K562 treated with DMSO at 1 percent for 12 hours (cell line): Measurements from ENCODE around the gene ARFIP2. TPM values are rescaled to one million over a fixed set of nuclear protein-coding genes. Genes with fewer than 3 reads are reported as not detected.

Experiments used
- total RNA-seq: library from RNA; unstranded; fragments of 300-600 nt; gene quantifications from 2 replicates; pipeline ENCODE4 v1.2.3, GENCODE V29; 2022; ENCODE audit not compliant: insufficient read depth

Gene ARFIP2
- total RNA-seq, result 32.1 and 37.6 TPM in 2 replicates

DNA sequence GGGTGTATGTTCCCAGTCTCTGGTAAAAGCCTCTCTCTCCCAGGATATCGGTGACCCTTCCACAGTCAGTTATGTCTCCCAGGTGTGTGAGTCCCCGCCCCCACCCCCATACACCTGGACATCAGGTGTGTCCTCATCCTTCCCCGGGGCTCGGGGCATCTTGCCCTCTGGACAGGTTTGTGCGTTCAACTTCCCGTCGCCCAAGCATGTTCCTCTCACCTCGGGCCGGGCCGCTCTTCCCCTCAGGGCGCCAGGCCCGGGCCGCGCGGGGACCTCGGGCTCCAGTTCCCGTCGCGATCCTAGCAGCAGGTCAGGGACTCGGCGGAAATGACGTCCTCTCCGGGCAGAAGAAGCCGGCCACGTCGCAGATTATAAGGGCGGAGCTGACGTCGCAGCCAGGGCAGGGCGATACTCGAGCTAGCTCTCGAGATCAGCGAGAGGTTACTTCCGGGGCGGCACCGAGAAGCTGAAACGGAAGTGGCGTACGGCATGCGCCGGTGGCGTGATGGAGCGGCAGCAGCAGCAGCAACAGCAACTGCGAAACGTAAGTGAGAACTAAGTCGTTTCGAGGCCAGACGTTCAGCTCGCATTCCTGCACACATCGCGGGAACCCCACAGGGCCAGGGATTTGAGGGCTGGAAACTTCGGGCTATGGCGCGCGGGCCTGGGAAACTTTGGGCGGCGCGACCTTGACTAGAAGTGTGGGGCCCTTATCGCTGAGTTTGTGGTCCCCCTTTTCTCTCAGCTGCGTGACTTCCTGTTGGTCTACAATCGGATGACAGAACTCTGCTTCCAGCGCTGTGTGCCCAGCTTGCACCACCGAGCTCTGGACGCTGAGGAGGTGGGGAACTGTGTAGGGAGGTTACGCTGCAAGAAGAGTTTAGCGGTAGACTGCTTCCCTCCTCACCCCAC lies at the start of gene ARFIP2, which contains the start of gene TIMM10B:
Gene ARFIP2 (minus strand): TSS at position 320 of the 912 bp plus-strand sequence. CDS start 910 bp downstream, outside the sequence.
Gene TIMM10B (plus strand): TSS at position 490 of the 912 bp plus-strand sequence. CDS start 16 bp downstream, at position 506.

GRCh38 chr11:6497069-6497839 lies 16.1 kb upstream of the ARFIP2 start, which contains the start of gene DNHD1:
TSS of gene DNHD1 (plus strand) at chr11:6497280. CDS start at chr11:6498216, 936 bp downstream.

DNA sequence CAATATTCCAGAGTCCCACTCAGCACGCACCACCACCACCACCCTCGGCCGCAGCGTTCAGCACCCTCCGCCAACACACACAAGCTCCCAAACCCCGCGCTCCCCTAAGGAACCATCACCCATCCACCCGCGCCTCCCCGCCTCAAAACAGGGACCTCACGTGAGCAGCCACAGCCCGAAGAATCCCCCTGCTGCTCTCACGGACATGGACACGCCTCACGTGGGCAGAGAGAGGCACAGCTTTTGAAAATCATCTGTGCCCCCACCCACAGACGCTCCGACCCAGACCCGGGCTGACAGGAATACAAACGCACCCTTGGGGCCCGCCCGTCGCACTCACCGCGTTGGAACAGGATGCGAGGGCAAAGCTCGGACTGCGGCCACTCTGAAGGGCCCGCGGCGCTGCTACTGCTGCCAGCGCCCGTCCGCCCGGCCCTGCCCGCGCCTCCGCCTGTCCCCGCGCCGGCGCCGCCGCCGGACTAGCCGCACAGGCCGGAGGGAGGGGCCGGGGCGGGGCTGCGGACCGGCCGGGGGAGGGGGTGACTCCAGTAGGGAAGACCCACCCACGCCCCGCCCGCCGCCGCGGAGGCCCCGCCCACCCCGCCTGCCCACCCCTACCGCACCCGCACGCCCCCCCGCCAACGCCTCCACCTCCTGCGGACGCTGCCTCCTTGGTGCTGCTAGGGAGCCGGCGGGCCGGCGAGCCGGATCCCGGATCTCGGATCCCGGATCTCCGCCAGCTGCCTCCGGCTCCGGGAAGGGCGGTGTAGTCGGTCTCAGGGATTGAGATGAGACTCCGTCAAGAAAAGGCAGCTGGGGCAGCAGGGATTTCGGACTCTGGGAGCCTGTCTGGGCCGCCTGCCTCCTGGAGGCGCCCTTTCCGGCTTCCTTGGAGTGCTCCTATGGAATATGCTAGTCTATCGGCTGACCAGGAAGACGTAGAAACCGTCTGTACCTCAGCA lies 7.4 kb downstream of the ARFIP2 start, which contains the start of gene TRIM3:
Gene TRIM3 (minus strand): TSS at position 491 of the 962 bp plus-strand sequence. CDS start 8,246 bp downstream, outside the sequence.

GRCh38 chr11:6440906-6441358 lies 40.2 kb downstream of the ARFIP2 start, which contains the start of gene HPX:
TSS of gene HPX (minus strand) at chr11:6440987. CDS start at chr11:6440963, 24 bp downstream.

Other genes with a start within 250 kb of the ARFIP2 start
- 14.9 and 24.3 TPM in 2 replicates for gene FHIP1B, start 246.7 kb downstream of the ARFIP2 start, total RNA-seq
- not detected in 2 replicates for gene CNGA4, start 242.2 kb downstream of the ARFIP2 start, total RNA-seq
- gene CCKBR, start 221.5 kb downstream of the ARFIP2 start, total RNA-seq, result not detected in 2 replicates
- gene CAVIN3, start 160.8 kb downstream of the ARFIP2 start, total RNA-seq, result not detected in 2 replicates
- gene SMPD1, start 90.9 kb downstream of the ARFIP2 start, total RNA-seq, result 39.3 and 61.0 TPM in 2 replicates
- 1.1 and 1.9 TPM in 2 replicates for gene APBB1, start 62.2 kb downstream of the ARFIP2 start, total RNA-seq
- gene HPX, start 40.3 kb downstream of the ARFIP2 start, total RNA-seq, result not detected in 2 replicates
- gene TRIM3, start 7.4 kb downstream of the ARFIP2 start, total RNA-seq, result 6.8 and 16.3 TPM in 2 replicates
- 13.7 and 24.8 TPM in 2 replicates for gene TIMM10B, start 170 bp upstream of the ARFIP2 start, total RNA-seq
- 5.1 and 20.6 TPM in 2 replicates for gene DNHD1, start 15.9 kb upstream of the ARFIP2 start, total RNA-seq
- gene RRP8, start 122.3 kb upstream of the ARFIP2 start, total RNA-seq, result 13.3 and 13.5 TPM in 2 replicates
- 92.3 and 120 TPM in 2 replicates for gene ILK, start 122.4 kb upstream of the ARFIP2 start, total RNA-seq
- 76.1 and 92.9 TPM in 2 replicates for gene TAF10, start 130.9 kb upstream of the ARFIP2 start, total RNA-seq
- gene TPP1, start 138.1 kb upstream of the ARFIP2 start, total RNA-seq, result 44.7 and 168 TPM in 2 replicates
- 0.20 and 0.67 TPM in 2 replicates for gene DCHS1, start 174.5 kb upstream of the ARFIP2 start, total RNA-seq
- gene MRPL17, start 202.0 kb upstream of the ARFIP2 start, total RNA-seq, result 52.5 and 70.2 TPM in 2 replicates